Measurements from ENCODE around the gene HEATR9.

- TF ChIP-seq CTCF (IDR thresholded peaks at IDR 0.05), result no peak
- no peak for TF ChIP-seq POLR2A (IDR thresholded peaks at IDR 0.05)
- TF ChIP-seq POLR2AphosphoS5 (IDR thresholded peaks at IDR 0.05), result no peak
- TF ChIP-seq EP300 (IDR thresholded peaks at IDR 0.05), result no peak
Observed at GRCh38 chr17:35856603-35857002, 12.1 kb downstream of the HEATR9 start.

All from gastroesophageal sphincter (tissue), 3 donors.